Activated T-helper 1 cell treated with Interleukin-2 at 50 U/mL for 16 hours (primary cell): ENCODE data around the gene IGDCC3.

Source experiments
- DNase-seq: peaks from one replicate; pipeline ENCODE4 v3.0.0-alpha.2; 2020; ENCODE audit warnings: low read depth

IGDCC3 gene

DNA sequence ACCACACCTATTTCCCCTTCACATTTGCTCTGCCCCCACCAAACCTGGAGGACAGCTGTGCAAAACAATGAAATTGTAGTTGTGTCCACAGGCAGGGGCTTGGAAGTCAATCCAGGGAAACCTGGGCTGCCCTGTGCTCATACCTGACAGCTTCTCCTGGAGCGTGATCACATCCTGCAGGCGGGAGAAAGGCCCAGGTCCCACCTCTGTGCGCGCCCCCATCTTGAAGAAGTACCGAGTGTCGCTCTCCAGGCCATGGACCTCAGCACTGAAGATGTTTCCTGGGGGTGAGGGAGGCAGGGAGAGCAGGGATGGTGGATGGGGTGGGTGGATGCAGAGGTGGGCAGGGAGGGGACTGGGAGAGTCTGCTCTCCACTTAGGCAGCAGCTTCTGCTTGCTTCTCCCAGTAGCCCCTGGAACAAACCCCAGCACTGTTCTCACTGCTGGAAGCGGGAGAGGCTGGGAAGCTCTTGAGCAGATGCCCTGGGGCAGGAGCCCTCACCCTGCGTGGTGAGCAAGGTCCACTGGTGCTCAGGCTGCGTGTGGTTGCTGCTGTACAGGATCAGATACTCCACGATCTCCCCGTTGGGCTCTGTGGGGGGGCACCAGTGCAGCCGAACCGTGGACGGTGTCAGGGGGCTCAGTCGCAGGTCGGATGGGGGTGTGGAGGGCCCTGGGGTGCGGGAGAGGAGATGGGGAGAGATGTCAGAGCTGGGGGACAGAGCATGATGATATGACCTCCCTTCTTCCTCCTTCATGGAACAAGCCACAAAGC lies 10.7 kb upstream of the IGDCC3 start:
- DNase-seq: no peak

DNA sequence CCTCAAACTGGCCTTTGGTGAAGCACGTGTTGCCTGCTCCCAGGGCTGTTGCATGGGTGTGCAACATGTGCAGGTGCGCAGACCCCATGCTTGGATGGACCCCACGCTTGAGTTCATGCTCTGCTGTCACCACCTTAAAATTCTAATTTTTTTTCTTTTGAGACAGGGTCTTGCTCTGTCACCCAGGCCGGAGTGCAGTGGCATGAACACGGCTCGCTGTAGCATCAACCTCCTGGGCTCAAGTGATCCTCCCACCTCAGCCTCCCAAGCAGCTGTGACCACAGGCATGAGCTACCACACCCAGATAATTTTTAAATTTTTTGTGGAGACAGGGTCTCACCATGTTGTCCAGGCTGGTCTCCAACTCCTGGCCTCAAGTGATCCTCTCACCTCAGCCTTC lies 9.1 kb upstream of the IGDCC3 start:
- DNase-seq: no peak

DNA sequence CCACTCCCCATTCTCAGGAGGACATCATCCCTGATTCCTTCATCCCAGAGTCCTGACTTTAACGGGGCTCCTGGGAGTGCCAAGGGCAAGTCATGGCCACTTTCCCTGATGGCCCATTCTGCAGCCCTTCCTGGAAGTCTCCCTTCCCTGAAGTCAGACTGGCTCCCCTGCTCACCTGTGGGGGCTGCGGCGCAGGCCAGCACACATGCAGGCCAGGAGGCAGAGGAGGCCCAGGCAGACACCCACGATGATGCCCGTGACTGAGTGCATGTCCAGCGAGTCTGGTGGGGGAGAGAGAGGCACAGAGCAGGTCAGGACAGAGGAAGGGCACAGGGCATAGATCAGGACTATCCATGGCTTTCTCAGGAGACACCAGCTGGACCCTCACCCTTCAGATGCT lies 8.6 kb upstream of the IGDCC3 start:
- no peak for DNase-seq

DNA sequence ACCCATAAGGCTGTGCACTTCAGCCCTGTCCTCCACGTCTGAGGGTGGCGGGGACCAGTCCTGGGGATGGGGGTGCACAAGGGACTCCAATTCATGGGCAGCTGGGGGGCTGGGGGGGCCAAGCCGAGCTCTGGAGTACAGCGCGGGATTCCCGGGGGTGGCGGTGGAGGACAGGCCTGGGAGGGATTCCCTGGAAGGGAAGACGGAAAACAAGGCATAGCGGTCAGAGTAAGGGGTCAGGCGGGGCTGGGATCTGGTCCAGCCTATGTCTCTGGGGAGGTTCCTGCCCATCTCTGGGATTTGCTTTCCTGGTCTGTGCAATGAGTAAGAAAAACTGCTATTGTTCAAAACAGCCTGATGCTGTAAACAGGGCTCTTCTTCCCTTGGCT lies 8.1 kb upstream of the IGDCC3 start:
- no peak for DNase-seq

DNA sequence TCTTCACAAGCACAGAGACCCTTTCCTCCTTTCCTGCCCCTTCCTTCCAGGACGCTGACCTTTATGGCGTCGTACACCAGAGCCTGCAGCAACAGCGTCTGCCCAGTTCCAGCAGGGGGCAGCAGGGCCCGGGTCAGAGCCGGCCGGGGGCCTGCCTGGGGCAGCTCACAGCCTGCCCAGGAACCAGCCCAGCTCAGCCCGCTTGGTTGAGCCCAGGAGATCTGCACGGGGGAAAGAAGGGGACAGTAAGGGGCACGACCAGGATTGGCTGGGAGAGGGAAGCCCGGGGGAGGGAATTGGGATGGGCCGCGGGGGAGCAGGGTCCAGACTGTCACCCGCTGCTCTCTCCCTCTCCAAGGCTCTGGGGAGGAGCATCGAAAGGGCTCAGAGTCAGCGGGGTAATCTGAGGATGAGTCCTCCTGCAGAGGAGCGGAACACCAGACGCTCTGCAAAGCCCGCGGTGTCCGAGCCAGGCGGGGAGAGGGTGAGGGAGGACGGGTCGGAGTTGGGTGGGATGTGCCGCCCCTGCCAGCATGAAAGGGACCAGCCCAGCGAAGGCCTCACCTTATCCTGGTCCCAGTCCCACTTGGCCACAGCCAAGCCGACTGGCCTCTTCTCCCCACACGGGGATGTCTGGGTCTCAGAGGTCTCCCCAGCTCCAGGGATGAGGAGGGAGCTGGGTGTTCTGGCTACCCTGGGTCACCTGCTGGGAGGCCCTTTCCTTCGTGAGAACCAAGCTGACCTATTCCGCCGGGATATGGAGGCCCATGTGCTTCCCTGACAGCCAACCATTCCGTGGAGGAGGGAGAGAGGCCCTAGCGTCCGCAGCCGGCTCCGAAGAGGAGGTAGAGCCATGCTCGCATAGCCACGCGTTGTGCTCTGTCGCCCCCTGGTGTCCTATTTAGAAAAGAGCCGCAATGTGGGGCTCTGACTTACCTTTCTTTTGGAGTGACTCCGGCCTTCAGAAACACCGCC lies 7.4 kb upstream of the IGDCC3 start:
- peak; percentile 67 for DNase-seq

DNA sequence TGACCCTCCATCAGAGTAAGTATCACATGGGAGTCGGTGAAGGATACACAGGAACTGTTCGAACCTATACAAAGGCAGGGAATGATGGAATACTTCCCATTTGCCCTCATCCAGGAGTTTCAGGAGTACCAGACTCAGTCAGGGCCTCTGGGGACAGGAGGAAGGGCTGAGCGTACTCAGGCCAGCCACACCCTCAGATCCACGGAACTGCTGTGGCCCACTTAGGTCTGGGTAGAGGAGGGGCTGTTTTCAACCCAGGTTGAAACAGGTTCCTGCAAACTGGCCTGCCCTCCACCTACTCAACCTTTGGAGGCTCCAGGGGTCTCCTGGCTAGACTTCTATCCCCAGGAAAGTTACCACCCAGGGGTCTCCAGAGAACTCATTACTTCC lies 6.7 kb upstream of the IGDCC3 start:
- no peak for DNase-seq

DNA sequence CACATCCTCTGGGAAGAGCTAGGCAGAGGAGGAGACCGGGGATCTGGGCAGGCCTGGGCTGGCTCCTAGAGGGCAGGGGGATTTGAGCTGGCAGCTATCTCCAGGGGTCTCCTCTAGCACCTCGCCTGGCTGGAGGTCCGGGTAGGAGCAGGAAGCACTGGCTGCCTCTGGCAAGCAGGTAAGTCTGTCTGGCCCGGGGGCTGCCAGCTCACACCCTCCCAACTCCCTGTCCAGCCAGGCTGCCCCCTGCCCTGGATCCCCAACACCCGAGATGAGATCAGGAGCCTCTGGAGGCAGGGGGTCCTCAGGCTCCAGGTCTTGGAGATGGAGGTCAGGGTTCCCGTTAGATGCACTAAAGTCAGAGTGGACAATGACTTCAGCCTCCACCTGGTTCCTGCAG lies 6.2 kb upstream of the IGDCC3 start:
- no peak for DNase-seq

DNA sequence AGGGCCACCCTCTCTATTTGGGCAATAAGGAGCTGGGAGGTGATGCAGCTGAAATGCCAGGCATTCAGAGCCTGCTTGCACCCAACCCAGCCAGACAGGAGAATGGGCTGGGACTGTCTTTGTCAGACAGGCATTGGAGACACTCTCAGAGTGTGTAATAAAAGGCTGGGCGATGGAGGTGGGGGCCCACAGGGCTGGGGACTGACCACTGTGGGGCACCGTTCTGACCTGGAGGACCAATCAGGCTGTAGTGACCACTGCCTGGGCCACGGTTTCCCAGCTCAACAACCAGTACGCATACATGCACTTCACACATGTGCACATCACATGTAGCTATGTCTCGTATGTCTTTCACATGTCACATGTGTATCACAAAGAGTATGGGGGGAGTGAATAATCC lies 5.7 kb upstream of the IGDCC3 start:
- no peak for DNase-seq

DNA sequence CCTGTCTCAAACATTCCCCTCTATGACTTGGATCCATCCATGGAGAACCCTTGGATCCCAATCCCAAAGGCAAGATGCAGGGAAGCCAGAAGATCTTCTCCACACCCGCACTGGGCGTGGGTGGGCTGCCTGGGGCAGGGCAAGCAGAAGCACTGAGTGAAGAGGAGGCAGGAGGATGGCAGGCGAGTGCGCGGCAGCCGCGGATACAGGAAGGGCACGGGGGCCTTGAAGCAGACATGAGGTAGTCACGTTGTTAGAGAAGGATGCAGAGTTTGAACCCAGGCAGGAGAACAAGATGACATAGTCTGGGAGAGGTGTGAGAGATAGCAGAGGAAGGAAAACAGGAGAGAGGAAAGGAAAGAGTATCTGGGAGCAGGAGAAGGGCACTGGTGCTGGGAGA lies 5.1 kb upstream of the IGDCC3 start:
- DNase-seq: no peak

DNA sequence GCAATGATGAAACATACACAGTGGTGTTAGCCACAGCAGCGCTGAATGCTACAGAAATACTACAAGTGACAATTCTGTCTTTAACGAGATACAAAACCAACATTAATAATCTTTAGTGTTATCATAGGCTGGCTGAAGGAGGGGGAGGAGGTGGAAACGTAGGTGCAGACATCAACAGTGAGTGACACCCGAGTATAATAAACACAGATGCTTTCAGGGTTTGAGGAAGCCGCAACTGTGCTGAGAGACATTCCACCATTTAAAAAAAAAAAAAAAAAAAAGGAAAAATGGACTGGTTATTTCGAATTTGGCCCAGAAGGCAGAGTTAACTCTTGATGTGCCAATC lies 4.3 kb upstream of the IGDCC3 start:
- no peak for DNase-seq

DNA sequence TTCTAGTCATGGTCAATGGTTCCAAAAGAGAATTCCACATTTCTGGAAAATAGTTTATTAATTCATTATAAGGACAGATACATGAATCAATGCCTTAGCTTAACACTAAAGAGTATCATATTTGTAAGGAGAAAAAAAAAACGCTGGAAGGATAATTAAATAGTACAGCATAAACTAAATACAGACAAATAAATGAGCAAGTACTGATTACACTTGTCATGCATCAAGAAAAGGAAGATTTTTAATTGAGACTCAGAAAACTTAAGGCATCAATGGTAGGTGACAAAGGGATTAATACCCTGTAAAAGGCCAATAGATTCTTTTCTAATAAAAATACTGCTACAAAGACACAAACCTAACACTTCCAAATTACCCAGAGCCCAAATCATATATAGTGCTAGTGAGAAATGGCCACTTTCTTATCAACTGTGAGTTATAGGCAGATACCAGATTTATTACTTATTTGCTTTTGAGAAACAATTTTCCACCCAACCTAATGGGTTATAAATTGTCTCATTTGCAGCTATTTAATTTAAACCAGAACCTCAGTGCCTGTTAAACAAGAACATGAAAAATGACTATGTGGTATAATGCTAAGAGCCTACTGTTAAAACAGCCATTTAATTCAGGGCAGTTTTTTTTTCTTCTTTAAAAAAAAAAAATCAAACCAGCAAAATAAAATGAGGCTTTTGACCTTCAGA lies 3.8 kb upstream of the IGDCC3 start:
- DNase-seq: no peak

DNA sequence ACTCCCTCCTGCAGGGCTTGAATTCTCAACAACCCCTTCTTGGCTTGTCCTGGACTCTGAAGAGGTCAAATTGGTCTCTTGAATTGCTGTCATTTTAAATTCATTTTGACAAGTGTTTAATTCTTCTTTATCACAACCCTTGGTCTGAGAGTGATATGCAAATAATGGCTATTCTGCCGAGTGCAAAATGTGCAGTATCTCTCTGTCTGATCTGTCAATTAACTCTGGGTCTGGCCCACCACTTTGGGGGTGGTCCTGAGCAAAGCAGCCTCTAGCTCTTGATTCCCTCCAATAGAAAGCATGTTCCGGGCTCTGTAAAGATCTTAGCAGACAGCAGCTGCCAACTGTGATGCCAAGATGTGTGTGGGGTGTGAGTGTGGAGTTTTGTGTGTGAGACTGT lies 2.2 kb upstream of the IGDCC3 start:
- no peak for DNase-seq

DNA sequence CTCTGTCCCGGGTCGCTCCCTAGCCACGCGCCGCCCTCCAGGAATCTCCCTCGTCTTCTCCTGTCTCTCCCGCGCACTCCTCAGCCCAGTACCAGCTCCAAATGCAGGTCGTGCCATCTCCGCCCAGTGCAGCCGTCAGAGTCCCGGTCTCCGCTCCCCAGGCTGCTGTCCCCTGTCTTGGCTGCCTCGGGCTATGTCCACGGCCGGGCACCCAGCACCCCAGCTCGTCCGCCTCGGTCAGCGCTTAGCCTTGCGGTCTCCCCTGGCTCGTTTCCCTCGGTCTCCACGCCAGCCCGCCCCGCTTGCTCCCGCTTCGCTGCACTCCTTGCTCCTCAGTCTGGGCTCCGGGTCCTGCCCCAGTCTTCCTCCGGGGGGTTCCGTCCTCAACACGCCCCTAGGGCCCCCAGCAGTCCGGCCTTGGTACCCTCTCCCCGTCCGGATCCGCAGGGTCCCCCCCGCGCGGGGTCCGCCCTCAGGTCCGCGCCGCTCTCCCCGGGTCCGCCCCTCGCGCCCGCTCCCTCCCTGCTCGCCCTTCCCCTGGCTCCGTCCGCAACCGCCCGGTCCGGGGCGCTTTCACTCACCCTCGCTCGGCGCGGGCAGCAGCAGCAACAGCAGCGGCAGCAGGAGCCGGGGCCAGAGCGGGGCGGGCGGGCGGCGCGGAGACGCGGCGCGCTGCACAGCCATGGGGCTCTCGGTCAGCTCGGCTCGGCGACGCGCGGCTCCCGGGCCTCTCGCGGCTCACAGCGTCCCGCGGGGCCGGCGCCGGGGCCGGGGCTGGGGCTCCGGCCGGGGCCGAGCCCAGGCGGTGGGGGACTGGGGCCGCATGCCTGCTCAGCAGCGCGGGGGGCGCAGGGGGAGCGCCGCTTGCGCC lies 462 bp downstream of the IGDCC3 start:
- no peak for DNase-seq

DNA sequence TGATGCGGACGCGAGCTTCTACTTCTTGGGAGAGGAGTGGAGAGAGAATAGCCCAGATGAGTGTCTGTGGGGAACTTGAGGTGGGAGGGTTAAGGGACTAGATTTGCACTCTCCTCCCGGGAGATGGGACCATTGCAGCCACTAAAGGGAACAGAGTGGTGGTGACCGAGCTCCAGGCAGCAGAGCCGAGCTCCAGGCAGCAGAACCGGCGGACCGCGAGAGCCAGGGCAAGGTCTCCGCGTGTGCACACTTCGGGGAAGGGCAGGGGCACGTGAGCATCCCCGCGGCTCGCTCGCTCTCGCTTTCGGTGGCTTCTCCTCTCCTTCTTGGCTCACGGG lies 1.1 kb downstream of the IGDCC3 start:
- no peak for DNase-seq

DNA sequence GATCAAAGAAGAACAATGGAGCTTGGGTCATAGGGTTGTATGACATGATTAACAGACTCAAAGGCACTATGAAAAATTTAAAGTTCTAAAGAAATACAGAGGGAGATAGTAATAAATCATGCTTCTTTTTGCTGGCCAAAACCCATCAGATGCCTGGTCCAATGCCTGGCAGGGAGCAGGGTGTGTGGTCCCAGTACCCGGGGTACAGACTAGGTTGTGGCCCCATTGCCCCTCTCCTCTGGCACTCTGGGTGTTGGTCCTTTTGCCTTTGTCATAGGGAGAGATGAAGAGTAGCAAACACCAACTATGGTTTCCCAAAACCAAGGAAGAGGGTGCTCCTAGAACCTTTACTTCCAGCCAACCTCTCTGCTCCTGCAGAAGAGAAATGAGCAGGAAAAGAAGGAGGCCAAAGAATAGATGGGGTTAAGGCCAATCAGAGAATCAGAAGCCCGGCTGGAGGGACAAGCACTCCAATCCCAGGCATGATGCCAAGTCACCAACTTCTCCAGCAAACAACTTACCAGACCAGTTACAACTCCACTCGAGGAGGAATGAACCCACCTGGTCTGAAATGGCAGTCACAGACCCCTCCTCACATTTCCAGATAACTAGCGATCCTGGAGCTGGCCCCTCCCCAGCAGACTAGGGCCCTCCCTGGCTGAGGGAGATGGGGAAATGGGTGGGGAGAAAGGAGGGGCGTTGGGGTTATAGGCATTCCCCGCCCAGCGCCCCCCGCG lies 1.8 kb downstream of the IGDCC3 start:
- no peak for DNase-seq

DNA sequence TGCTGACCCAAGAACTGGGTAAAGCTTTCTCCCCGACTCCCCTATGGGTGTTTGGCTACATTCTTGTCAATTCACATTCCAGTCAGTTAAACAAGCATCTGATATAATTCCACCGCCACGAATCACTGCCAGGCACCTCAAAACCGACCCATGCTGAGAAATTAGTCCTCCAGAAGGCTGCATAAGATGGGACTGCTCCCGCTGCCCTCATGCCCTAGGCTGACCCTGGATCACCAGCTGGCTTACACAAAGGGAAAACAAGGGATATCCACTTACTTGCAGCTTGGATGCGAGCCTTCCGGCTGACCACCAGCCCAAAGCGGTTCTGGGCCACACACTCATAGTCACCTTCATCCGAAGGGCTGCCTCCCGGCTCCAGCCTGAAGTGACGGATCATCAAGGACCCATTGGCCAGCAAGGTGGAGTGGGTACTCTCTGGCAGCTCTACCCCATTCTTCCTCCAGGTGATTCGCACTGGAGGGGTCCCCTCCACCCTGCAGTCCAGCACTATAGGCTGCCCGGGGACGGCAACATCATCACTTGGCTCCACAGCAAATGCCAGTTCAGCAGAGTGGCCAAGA lies 2.9 kb downstream of the IGDCC3 start:
- no peak for DNase-seq

DNA sequence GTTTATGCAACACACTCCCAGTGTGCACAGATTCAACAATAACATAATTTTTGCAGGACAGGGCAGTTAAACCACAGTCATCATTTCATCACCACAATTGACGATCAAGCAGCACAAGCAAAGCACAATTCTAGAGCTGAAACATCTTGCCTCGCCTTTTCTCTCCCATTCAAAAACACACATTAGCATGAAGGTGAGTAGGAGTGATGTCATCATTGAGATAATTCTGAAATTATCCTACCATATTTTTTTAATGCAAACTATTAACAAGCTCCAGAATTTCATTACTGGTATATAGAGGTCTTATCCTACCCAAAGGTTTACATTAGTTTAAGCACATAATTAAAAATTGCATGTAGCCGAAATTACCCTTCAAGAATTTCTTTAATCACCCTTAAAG lies 3.5 kb downstream of the IGDCC3 start:
- DNase-seq: no peak

DNA sequence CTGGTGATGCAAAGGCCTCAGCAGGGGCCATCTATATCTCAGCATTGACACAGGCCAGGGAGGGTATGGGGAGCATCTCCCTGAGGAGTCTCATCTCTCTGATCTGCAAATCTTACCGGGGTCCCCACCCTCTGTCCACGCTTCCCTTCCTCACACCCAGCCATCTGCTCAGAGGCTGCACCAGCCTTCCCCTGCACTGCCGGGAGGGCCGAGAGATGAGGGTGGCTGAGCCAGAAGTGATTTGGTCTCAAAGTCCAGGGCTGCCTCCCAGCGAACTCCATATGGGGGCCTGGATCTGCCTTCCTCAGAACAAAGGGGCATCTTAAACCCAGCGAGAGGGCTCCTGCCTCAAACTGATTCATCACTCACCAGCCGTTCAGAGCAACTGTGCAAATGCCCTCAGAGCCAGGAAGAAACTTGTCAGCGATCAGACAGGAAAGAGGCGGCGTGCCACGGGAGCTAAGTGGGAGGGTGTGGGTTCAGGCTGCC lies 4.6 kb downstream of the IGDCC3 start:
- DNase-seq: no peak

DNA sequence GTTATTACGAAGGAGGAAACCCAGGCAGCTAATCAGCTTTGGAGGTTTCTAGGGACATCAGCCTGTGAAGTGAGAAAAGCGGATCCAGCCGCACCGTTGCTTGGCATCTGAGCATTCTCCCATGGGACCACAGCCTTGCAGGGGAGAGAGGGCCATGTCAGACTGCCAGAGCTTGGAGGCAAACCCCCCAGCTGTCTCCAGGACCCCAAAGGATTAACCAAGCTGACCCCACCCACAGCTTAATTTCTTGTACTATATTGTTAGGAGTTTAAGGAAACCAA lies 5.1 kb downstream of the IGDCC3 start:
- DNase-seq: no peak

DNA sequence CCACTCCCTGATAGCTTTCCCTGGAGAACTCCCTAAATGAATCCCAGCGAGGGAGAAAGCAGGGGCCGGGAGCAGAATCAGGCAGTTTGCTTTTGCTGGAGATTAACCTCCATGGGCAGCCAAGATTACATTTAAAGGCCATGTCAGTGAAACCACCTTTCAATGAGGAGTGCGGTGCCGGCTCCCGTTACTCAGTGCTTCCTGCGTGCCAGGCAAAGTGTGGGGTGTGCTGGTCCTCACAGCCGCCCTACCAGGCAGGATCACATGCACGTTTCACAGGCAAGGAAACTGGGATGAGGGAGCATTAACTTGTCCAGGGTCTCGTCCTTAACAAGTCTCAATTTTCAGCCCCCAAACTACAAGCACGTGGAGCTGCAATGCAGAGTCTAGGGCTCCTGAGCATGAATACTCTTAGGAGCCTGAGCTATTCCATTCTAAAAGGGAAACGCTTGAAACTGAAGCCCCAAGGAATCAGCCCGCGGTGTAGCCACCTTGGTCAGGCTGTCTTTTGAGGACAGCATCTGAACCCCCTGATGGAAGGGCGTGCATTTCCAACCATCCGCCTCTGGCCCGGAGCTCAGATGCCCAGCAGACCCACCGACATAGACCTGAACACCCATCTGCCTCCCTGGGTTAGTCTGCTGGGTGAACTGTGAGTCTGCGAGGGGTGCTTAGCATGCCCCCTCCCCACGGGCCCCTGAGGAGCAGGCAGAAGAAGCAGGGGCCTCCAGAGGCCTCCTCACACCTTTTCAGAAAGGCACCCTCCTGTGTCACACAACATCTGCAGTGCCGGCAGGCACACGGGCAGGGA lies 5.6 kb downstream of the IGDCC3 start:
- DNase-seq: no peak
